Measurements from ENCODE around the gene HLCS.

HLCS gene

GRCh38 chr21:36786186-36786585 lies 180.3 kb downstream of the HLCS start:
- Mint-ChIP-seq H3K4me1 (no peaks in the 10 kb centered on the region), H3K36me3 (peaks cover 9 to 10% of the 10 kb centered on the region in 2 donors), H3K27ac (no peak overlapping the region), H3K27me3 (no peaks in the 10 kb centered on the region), H3K4me3 (no peak overlapping the region), H3K9me3 (no peaks in the 10 kb centered on the region)
- no peak for ATAC-seq (replicated peaks)
- no peak for DNase-seq

- ATAC-seq (replicated peaks) (no peak), DNase-seq (no peak)
- Mint-ChIP-seq H3K9me3 (no peaks in the 10 kb centered on the region), H3K4me3 (no peak overlapping the region), H3K27ac (no peak overlapping the region), H3K36me3 (peaks cover 6% of the 10 kb centered on the region in 2 donors), H3K4me1 (no peaks in the 10 kb centered on the region), H3K27me3 (no peaks in the 10 kb centered on the region)
Observed at GRCh38 chr21:36785615-36786014, 180.9 kb downstream of the HLCS start.

GRCh38 chr21:36784947-36785346 lies 181.5 kb downstream of the HLCS start:
- Mint-ChIP-seq H3K36me3 (peaks cover 0 to 6% of the 10 kb centered on the region in 2 donors), H3K4me3 (no peak overlapping the region), H3K9me3 (no peaks in the 10 kb centered on the region), H3K4me1 (no peaks in the 10 kb centered on the region), H3K27ac (no peak overlapping the region), H3K27me3 (no peaks in the 10 kb centered on the region)
- ATAC-seq (replicated peaks) (no peak), DNase-seq (no peak)

- ATAC-seq (replicated peaks): no peak
- Mint-ChIP-seq H3K9me3 (peaks cover 0 to 2% of the 10 kb centered on the region in 2 donors), H3K27ac (no peak overlapping the region), H3K27me3 (no peaks in the 10 kb centered on the region), H3K4me3 (no peak overlapping the region), H3K4me1 (no peaks in the 10 kb centered on the region), H3K36me3 (peaks cover 0 to 12% of the 10 kb centered on the region in 2 donors)
- no peak for DNase-seq
Observed at GRCh38 chr21:36783612-36784374, 182.7 kb downstream of the HLCS start.

- Mint-ChIP-seq H3K4me3 (no peak overlapping the region), H3K36me3 (peaks cover 0 to 8% of the 10 kb centered on the region in 2 donors), H3K4me1 (no peaks in the 10 kb centered on the region), H3K27ac (no peak overlapping the region), H3K9me3 (peaks cover 0 to 2% of the 10 kb centered on the region in 2 donors), H3K27me3 (no peaks in the 10 kb centered on the region)
- ATAC-seq (replicated peaks) (no peak), DNase-seq (no peak)
Observed at GRCh38 chr21:36780861-36781260, 185.6 kb downstream of the HLCS start.

- no peak overlapping the region for H3K27ac Mint-ChIP-seq
- no peak overlapping the region for H3K4me3 Mint-ChIP-seq
- H3K27me3 Mint-ChIP-seq: no peaks in the 10 kb centered on the region
- H3K4me1 Mint-ChIP-seq: no peaks in the 10 kb centered on the region
- peaks cover 0 to 8% of the 10 kb centered on the region in 2 donors for H3K36me3 Mint-ChIP-seq
- H3K9me3 Mint-ChIP-seq: peaks cover 0 to 2% of the 10 kb centered on the region in 2 donors
- DNase-seq (no peak), ATAC-seq (replicated peaks) (no peak)
Observed at GRCh38 chr21:36776981-36777617, 189.4 kb downstream of the HLCS start.

GRCh38 chr21:36773995-36774394 lies 192.5 kb downstream of the HLCS start:
- Mint-ChIP-seq H3K27me3 (no peaks in the 10 kb centered on the region), H3K4me1 (no peaks in the 10 kb centered on the region), H3K36me3 (no peaks in the 10 kb centered on the region), H3K27ac (no peak overlapping the region), H3K4me3 (no peak overlapping the region), H3K9me3 (no peaks in the 10 kb centered on the region)
- ATAC-seq (replicated peaks): no peak
- no peak for DNase-seq

- no peak for ATAC-seq (replicated peaks)
- H3K4me1 Mint-ChIP-seq: no peaks in the 10 kb centered on the region
- no peaks in the 10 kb centered on the region for H3K9me3 Mint-ChIP-seq
- no peaks in the 10 kb centered on the region for H3K36me3 Mint-ChIP-seq
- no peak overlapping the region for H3K27ac Mint-ChIP-seq
- no peak for DNase-seq
- H3K4me3 Mint-ChIP-seq: no peak overlapping the region
- H3K27me3 Mint-ChIP-seq: no peaks in the 10 kb centered on the region
Observed at GRCh38 chr21:36773117-36773516, 193.4 kb downstream of the HLCS start.

GRCh38 chr21:36769051-36769839 lies 197.2 kb downstream of the HLCS start:
- no peak overlapping the region for H3K4me3 Mint-ChIP-seq
- H3K36me3 Mint-ChIP-seq: peaks cover 5 to 7% of the 10 kb centered on the region in 2 donors
- ATAC-seq (replicated peaks) (no peak), DNase-seq (no peak)
- no peaks in the 10 kb centered on the region for H3K27me3 Mint-ChIP-seq
- H3K4me1 Mint-ChIP-seq: no peaks in the 10 kb centered on the region
- H3K9me3 Mint-ChIP-seq: no peaks in the 10 kb centered on the region
- no peak overlapping the region for H3K27ac Mint-ChIP-seq

- DNase-seq: no peak
- no peak overlapping the region for H3K27ac Mint-ChIP-seq
- ATAC-seq (replicated peaks): no peak
- peaks cover 10 to 11% of the 10 kb centered on the region in 2 donors for H3K36me3 Mint-ChIP-seq
- H3K27me3 Mint-ChIP-seq: no peaks in the 10 kb centered on the region
- H3K4me1 Mint-ChIP-seq: no peaks in the 10 kb centered on the region
- no peaks in the 10 kb centered on the region for H3K9me3 Mint-ChIP-seq
- no peak overlapping the region for H3K4me3 Mint-ChIP-seq
Observed at GRCh38 chr21:36768496-36768895, 198.0 kb downstream of the HLCS start.

- no peaks in the 10 kb centered on the region for H3K4me1 Mint-ChIP-seq
- no peaks in the 10 kb centered on the region for H3K27me3 Mint-ChIP-seq
- ATAC-seq (replicated peaks) (no peak), DNase-seq (no peak)
- H3K27ac Mint-ChIP-seq: no peak overlapping the region
- H3K9me3 Mint-ChIP-seq: no peaks in the 10 kb centered on the region
- H3K36me3 Mint-ChIP-seq: peaks cover 12 to 19% of the 10 kb centered on the region in 2 donors
- no peak overlapping the region for H3K4me3 Mint-ChIP-seq
Observed at GRCh38 chr21:36767096-36767495, 199.4 kb downstream of the HLCS start.

GRCh38 chr21:36766511-36766910 lies 200.0 kb downstream of the HLCS start:
- Mint-ChIP-seq H3K4me3 (no peak overlapping the region), H3K4me1 (no peaks in the 10 kb centered on the region), H3K27me3 (no peaks in the 10 kb centered on the region), H3K27ac (no peak overlapping the region), H3K9me3 (no peaks in the 10 kb centered on the region), H3K36me3 (peaks cover 15 to 20% of the 10 kb centered on the region in 2 donors)
- DNase-seq (no peak), ATAC-seq (replicated peaks) (no peak)

- Mint-ChIP-seq H3K9me3 (no peaks in the 10 kb centered on the region), H3K36me3 (peaks cover 15 to 20% of the 10 kb centered on the region in 2 donors), H3K27ac (no peak overlapping the region), H3K4me3 (no peak overlapping the region), H3K27me3 (no peaks in the 10 kb centered on the region), H3K4me1 (no peaks in the 10 kb centered on the region)
- DNase-seq: no peak
- no peak for ATAC-seq (replicated peaks)
Observed at GRCh38 chr21:36765229-36765628, 201.2 kb downstream of the HLCS start.

- H3K4me1 Mint-ChIP-seq: no peaks in the 10 kb centered on the region
- no peak for DNase-seq
- no peaks in the 10 kb centered on the region for H3K9me3 Mint-ChIP-seq
- H3K27ac Mint-ChIP-seq: no peak overlapping the region
- ATAC-seq (replicated peaks): no peak
- H3K4me3 Mint-ChIP-seq: no peak overlapping the region
- peaks cover 20 to 24% of the 10 kb centered on the region in 2 donors for H3K36me3 Mint-ChIP-seq
- H3K27me3 Mint-ChIP-seq: no peaks in the 10 kb centered on the region
Observed at GRCh38 chr21:36763305-36763704, 203.2 kb downstream of the HLCS start.
